Activated CD8-positive, alpha-beta T cell treated with anti-CD3 and anti-CD28 coated beads for 36 hours (primary cell): ENCODE measurements around the gene SMURF1. TPM values are rescaled to one million over a fixed set of nuclear protein-coding genes. Genes with fewer than 3 reads are reported as not detected.

Experiments used
- ATAC-seq: fragments of 200-7000 bp; cut with Tn5 transposase; one replicate; pipeline ENCODE4 v1.10.0; 2021; ENCODE audit warnings: mild to moderate bottlenecking, moderate library complexity
- CTCF ChIA-PET: fragments of 350-600 bp; sonication (Branson Sonifier 250); formaldehyde crosslinking; loops from one replicate; lab custom pipeline; 2021; ENCODE audit warnings: antibody characterized with exemption; lab: Charles Lee
- POLR2A ChIA-PET: fragments of 350-600 bp; sonication (Branson Sonifier 250); formaldehyde crosslinking; loops from one replicate; lab custom pipeline; 2021; ENCODE audit warnings: antibody characterized with exemption; lab: Charles Lee
- DNase-seq: peaks from one replicate; pipeline ENCODE4 v3.0.0-alpha.2; 2020
- H3K27ac Mint-ChIP-seq: one replicate; pipeline ENCODE4 v1.8.0; 2021; ENCODE audit warnings: mild to moderate bottlenecking, mixed read lengths
- H3K27me3 Mint-ChIP-seq: one replicate; pipeline ENCODE4 v1.8.0; 2021; ENCODE audit warnings: mixed read lengths
- H3K36me3 Mint-ChIP-seq: one replicate; pipeline ENCODE4 v1.8.0; 2021; ENCODE audit warnings: low read depth, mixed read lengths
- H3K4me1 Mint-ChIP-seq: one replicate; pipeline ENCODE4 v1.8.0; 2021; ENCODE audit warnings: low read depth, mixed read lengths
- H3K4me3 Mint-ChIP-seq: one replicate; pipeline ENCODE4 v1.8.0; 2021; ENCODE audit warnings: mild to moderate bottlenecking, moderate library complexity, mixed read lengths
- H3K9me3 Mint-ChIP-seq: one replicate; pipeline ENCODE4 v1.8.0; 2021; ENCODE audit warnings: mixed read lengths
- intact Hi-C: fragments of 100-400 bp; cut with micrococcal nuclease; formaldehyde crosslinking; loops from one replicate; pipeline ENCODE4 v1.10.0; 2022
- total RNA-seq, 2 experiments: library from RNA; stranded (reverse); gene quantifications; one replicate each; pipeline ENCODE4 v1.2.3, GENCODE V29; 2021
- TF ChIP-seq, protein P1 (sequence below): fragments of 200-600 bp; IDR thresholded peaks from one replicate; pipeline ENCODE4 v1.8.0; 2022; ENCODE audit warnings: antibody characterized with exemption, mild to moderate bottlenecking

SMURF1 gene
- total RNA-seq, 2 experiments from 2014 or later = 8.3 to 9.4 TPM

DNA sequence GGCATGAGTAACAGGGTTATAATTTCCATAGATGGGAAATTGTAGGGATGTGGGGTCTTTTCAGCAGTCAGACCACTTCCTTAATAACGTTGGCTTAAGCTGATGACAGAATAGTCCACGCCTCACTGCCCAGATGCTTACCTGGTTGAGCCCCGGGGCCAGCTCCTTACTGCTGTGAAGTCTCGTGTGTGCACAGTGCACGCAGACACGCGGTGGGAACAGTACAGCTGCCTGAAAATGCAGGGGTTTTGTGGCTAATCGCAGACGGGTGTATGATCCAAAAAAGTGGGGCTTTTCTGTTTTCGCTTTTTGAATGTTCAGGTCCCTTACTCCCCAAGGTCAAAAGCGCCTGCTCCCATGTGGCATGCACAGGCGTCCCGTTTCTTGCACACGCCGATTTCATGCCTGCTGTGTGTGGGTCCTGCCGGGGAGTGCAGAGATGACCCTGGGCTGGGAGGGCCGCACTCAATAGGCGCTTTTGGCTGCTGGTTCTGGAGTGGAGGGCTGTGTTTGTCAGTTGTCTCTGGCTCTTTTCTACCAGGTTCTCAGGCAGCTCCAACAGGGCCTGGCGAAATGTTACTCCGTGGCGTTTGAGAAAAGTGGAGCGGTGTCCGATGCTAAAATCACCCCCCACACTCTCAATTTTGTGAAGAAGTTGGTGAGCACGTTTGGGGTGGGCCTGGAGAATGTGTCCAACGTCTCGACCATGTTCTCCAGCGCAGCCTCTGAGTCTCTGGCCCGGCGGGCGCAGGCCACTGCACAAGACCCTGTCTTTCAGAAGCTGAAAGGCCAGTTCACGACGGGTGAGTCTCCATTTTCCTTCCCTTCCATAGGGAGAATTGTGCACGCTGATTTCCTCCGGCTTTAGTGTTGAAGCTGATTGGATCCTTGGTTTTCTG lies 149.6 kb downstream of the SMURF1 start:
- intact Hi-C loops = no loop called here
- H3K36me3 Mint-ChIP-seq = peaks cover 55% of the 10 kb centered on the region
- DNase-seq (no peak), ATAC-seq (no peak)
- H3K27ac Mint-ChIP-seq = no peak overlapping the region
- ChIA-PET POLR2A (no interaction called here), CTCF (no interaction called here)
- no peaks in the 10 kb centered on the region for H3K27me3 Mint-ChIP-seq
- no peak overlapping the region for H3K4me3 Mint-ChIP-seq
- H3K4me1 Mint-ChIP-seq = peaks cover 18% of the 10 kb centered on the region
- H3K9me3 Mint-ChIP-seq = no peaks in the 10 kb centered on the region
- TF ChIP-seq, protein P1, sequence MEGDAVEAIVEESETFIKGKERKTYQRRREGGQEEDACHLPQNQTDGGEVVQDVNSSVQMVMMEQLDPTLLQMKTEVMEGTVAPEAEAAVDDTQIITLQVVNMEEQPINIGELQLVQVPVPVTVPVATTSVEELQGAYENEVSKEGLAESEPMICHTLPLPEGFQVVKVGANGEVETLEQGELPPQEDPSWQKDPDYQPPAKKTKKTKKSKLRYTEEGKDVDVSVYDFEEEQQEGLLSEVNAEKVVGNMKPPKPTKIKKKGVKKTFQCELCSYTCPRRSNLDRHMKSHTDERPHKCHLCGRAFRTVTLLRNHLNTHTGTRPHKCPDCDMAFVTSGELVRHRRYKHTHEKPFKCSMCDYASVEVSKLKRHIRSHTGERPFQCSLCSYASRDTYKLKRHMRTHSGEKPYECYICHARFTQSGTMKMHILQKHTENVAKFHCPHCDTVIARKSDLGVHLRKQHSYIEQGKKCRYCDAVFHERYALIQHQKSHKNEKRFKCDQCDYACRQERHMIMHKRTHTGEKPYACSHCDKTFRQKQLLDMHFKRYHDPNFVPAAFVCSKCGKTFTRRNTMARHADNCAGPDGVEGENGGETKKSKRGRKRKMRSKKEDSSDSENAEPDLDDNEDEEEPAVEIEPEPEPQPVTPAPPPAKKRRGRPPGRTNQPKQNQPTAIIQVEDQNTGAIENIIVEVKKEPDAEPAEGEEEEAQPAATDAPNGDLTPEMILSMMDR = no peak

DNA sequence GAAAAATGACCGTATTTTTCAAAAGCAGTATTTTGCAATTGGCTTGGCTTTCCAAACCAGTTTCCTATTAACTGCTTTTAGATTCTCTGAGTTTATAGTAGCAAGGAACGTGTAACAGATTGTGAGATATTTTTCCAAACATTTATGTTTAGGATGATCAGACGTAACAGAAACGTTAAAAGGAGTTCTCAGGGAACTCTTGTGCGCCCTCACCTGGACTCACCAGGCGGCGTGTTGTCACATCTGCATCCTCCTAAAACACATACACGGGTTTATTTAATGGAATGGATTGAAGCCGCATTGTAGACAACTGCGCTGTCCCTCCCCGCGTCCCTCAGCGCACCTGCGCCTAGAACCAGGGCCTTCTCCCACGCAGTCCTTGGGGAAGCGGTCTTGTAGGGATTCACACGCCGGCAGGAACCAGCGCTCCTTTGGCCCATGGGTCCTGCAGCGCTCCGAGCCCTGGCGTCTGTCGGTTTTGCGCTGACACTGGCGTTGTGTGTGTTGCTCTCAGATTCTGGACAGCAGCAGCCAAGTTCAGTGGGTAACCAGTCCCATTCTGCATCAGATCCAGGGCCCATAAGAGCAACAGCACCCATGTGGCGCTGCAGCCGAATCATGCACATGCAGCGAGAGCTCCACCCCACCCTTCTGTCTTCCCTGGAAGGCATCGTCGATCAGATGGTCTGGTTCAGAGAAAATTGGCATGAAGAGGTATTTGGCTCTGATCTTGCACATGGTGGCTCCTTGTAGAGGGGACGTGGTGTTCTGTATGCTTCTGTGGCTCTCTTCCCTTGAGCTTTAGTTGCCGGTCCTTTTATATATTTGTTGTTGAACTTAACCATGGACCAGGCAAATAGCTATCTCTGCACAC lies 150.6 kb downstream of the SMURF1 start:
- ChIA-PET POLR2A (interaction anchor here (0.8 kb wide), 1 partner anchor 332 kb away, joined by 3 read pairs; no protein-coding TSS in a partner anchor), CTCF (no interaction called here)
- DNase-seq (no peak), ATAC-seq (no peak)
- no peaks in the 10 kb centered on the region for H3K9me3 Mint-ChIP-seq
- H3K36me3 Mint-ChIP-seq = peaks cover 63% of the 10 kb centered on the region
- no peaks in the 10 kb centered on the region for H3K27me3 Mint-ChIP-seq
- no peak overlapping the region for H3K4me3 Mint-ChIP-seq
- H3K27ac Mint-ChIP-seq = no peak overlapping the region
- intact Hi-C loops = no loop called here
- peaks cover 27% of the 10 kb centered on the region for H3K4me1 Mint-ChIP-seq
- TF ChIP-seq, protein P1 = no peak

DNA sequence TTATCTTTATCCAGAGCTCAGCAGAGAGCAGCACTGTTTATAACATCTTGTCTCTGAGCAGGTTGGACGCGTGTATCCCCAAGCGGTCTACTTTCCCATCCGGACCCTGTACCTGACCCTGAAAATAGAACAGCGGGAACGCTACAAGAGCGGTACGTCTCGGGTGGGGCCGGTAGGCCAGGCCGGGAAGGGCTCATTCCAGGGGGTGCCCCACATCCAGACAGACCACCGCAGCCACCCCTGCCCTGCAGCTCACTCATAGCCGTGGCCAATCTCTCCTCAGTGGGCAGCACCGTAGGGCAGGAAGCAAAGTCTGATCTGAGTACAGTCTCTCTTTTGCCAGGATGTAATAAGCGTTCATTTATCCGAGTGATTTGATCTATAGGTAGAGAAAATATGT lies 151.8 kb downstream of the SMURF1 start:
- no peaks in the 10 kb centered on the region for H3K27me3 Mint-ChIP-seq
- peaks cover 39% of the 10 kb centered on the region for H3K4me1 Mint-ChIP-seq

DNA sequence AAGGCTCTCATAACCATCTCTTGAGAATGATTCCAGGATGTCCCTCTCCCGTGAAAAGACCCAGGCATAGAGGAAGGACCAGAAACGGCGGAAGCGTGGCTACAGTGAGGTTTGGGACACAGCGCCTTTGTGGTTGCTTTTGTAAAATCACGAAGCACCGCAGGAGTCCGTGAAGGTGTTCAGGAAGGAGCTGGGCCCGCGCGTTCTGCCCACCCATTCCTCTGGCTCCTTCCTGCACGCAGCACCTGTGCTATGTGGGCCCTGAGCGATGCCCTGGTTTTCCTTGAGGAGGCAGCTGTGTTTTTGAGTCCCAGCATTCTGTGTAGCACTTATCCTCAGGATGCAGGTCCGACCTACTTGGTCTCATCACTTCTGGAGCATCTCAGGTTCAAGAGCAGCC lies 152.8 kb downstream of the SMURF1 start:
- POLR2A ChIA-PET = interaction anchor here (1.4 kb wide), 1 partner anchor 11 kb away, joined by 4 read pairs; no protein-coding TSS in a partner anchor
- Mint-ChIP-seq H3K36me3 (peaks cover 78% of the 10 kb centered on the region), H3K9me3 (peaks cover 3% of the 10 kb centered on the region), H3K4me1 (peaks cover 43% of the 10 kb centered on the region), H3K27me3 (no peaks in the 10 kb centered on the region), H3K27ac (peak overlapping the region; percentile 16), H3K4me3 (no peak overlapping the region)
- CTCF ChIA-PET = interaction anchor here (0.9 to 1.4 kb wide), 2 partner anchors 8 to 10 kb away, joined by 3 to 5 read pairs; no protein-coding TSS in a partner anchor
- DNase-seq (no peak), ATAC-seq (no peak)
- intact Hi-C loops = no loop called here
- TF ChIP-seq, protein P1 = no peak

More for the DNA sequence above, 151.8 kb downstream of the SMURF1 start:
- ChIA-PET CTCF (interaction anchor here (0.6 kb wide), 1 partner anchor 9 kb away, joined by 3 read pairs; no protein-coding TSS in a partner anchor), POLR2A (interaction anchor here (0.8 to 1.4 kb wide), 2 partner anchors 10 to 333 kb away, joined by 3 to 4 read pairs; no protein-coding TSS in a partner anchor)
- TF ChIP-seq, protein P1 = no peak
- ATAC-seq = no peak
- Mint-ChIP-seq H3K4me3 (no peak overlapping the region), H3K27ac (no peak overlapping the region), H3K36me3 (peaks cover 71% of the 10 kb centered on the region), H3K9me3 (no peaks in the 10 kb centered on the region)
- no peak for DNase-seq
- intact Hi-C loops = no loop called here
